GM19351 (cell line): ENCODE data around the gene MCAT.

Experiments used
- ATAC-seq: cut with Tn5 transposase; IDR thresholded peaks from one replicate; pipeline ENCODE4 v1.9.1; 2021; ENCODE audit warnings: mild to moderate bottlenecking, moderate library complexity; ENCODE audit not compliant: unreplicated experiment

MCAT gene, protein sequence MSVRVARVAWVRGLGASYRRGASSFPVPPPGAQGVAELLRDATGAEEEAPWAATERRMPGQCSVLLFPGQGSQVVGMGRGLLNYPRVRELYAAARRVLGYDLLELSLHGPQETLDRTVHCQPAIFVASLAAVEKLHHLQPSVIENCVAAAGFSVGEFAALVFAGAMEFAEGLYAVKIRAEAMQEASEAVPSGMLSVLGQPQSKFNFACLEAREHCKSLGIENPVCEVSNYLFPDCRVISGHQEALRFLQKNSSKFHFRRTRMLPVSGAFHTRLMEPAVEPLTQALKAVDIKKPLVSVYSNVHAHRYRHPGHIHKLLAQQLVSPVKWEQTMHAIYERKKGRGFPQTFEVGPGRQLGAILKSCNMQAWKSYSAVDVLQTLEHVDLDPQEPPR

GRCh38 chr22:43142880-43143562 is at the start of gene MCAT:
MCAT (minus strand) TSS chr22:43143398; CDS start chr22:43143348, 50 bp downstream.
- ATAC-seq = peak; percentile 78

DNA sequence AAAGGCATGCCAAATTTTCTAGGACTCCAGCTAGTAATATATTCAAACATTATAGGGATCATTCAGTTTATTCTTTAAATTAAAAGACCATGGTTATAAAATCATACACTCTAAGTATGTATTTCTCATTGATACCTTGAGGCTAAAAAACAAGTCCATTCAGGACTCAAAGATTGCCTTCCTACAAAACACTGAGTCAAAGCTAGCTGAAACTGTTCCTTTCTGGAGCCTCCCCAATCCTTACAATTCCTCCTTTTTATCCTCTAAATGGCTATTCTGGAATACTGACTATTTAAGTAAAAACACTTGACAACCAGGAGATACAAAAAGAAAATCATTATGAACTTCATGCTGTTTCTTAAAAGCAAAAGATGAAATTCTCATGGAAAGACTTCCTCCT is 48.6 kb upstream of the MCAT start:
- no peak for ATAC-seq

DNA sequence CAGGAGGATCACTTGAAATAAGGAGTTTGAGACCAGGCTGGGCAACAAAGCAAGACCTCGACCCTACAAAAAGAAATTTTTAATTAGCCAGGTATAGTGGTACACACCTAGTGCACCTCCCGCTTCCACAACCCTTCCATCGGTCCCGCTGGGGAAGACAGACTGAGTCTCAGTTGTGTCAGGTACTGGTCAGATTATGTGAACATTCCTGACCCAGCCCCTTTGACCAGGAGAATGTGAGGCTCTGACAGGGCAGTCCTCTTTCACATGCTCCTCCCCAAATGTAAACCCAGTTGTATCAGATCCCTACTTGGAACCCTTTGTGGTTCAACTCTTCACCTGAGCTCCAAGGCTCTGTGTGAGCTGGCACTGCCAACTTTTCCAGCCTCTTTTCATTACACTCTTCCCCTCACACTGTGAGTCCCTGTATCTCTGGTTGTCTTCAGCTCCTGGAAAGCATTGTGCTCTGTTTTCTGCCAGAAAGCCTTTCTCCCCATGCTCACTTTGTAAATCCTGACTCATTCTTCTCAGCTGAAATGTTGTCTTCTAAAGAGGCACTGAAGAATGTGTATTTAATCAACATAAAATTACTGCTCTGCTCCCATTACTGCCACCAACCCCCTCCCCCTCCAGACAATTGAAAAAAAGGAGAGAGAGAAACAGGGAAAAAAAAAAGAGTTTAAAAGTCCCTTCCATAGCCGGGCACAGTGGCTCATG is 45.8 kb upstream of the MCAT start:
- ATAC-seq = no peak

DNA sequence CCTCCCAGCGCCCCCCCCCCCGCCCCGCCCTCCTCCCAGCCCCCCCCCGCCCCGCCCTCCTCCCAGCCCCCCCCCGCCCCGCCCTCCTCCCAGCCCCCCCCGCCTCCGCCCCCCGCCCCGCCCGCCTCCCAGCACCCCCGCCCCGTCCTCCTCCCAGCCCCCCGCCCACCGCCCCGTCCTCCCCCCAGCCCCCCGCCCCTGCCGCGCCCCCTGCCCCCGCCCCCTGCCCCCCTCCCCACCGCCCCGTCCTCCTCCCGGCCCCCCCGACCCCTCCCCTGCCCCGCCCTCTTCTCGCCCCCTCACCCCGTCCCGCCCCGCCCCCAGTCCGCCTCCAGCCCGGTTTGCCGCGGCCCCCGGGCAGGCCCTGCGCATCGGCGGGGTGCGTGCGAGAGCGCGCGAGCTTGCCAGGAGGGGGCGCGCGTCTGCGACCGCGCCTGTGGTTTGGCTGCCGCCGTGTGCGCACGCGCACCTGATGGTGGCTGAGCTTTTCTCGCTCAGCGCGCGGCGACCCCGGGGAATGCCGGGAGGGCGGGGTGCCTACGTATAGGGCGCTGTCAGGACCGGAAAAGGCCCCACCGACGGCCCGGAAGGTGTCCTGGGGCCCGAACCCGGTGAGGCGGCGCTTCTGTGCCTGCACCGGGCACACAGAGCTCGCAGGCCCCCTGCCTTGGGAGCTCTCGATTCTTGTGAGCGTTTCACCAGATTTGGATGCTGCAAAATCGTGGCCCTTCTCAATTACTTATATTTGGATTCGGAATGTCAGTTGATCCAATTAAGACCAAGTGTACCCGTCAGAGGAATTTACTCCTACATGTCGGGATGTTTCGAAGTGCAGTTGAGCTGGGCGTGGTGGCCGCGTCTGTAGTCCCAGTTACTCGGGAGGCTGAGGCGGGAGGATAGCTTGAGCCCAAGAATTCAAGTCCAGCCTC is 44.2 kb upstream of the MCAT start:
- ATAC-seq = peak; percentile 86

DNA sequence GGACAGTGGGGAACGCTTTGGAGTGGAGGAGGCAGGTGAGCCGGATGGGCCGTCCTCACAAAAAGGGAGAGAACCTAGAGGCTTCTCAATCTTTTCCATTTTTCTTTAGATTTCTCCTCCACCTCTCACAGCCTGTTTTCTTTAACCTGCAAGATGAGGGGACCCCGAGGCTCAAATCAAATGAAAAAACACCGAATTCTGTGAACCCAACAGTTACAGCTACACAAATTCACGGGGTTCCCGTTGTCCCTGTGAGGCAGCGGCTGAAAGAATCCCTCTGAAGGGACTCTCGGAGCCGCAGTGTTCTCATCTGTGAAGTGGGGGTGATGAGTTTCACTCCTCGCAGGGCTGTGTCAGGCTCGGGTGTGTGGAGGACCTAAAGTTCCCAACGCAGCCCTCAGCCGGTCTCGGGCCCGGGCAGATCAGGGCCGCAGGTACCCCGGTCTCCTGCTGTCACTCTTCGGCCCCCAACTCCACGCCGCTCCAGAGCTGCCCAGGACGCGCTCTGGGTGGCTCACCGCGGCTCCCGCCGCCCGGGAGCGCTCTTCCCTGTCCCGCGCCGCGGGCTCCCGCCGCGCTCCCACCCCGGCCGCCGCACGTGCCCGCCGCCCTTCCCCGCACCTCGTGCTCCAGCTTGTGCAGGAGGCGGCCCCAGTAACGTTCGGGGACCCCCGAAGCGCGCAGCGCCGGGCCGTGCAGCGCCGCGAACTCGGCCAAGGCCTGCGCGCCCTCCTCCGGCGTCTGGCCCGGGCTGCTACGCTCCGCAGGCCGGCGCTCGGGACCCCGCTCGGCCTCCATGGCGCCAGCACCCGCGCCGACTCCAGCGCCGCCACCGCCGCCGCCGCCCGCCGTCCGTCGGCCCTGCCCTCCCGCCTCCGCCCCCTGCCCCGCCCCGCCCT is 43.3 kb upstream of the MCAT start, which contains the start of gene TTLL12:
TTLL12 (minus strand) TSS at position 863 of the 899 bp plus-strand sequence; CDS start at position 798, 65 bp downstream.
- ATAC-seq = peak; percentile 42

GRCh38 chr22:43185860-43186261 is 42.7 kb upstream of the MCAT start:
- no peak for ATAC-seq

DNA sequence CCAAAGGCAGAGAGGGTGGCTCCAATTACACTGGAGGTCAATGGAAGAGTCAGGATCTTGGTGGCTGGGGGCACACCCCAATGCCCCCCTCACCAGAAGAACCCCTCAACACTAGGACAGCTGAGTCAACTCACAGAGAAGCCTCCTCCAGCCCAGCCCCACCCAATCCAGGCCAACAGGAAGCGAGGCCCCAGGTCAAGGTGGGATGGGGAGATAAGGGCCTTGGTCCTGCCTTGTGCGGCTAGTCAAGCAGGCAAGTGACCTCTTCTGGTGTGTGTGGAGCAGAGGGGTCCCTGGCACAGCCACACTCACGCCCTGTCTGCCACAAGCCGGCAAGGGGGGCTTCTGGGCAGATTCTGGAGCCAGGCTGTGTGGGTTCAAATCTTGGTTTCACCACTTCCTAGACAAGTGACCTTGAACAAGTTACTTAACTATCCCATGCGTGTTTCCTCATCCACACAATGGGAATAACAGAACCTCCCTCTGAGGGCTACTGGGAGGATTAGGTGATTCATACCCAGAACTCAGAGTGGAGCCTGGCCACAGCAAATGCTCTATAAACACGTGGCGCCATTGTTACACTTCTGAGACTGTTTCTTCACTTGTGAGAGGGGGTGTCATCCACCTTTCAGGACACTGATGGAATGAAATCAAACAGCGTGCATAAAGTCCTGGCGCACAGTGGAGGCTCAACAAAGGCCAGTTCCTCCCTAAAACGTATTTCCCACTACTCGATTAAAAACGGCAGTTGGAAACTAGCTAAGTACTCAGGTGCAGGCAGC is 40.5 kb upstream of the MCAT start:
- ATAC-seq = no peak

DNA sequence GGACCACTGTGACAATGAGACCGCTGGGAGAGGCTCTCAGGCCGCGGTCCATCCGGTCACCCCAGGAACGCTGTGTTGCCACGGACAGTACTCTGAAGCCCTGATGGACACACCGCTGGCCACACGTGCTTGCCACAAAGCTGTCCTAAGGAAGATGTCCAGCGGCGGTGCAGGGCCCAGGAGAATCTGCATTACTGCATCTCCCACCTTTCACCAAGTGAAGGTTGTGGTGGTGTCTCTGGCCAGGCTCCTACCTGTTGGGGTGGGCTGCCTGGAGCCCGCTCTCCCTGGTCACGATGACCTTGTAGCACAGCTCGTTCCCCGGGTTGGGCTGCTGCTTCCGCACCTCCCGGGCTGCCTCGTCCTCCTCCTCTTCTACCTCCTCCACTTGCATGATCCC is 39.5 kb upstream of the MCAT start:
- no peak for ATAC-seq

DNA sequence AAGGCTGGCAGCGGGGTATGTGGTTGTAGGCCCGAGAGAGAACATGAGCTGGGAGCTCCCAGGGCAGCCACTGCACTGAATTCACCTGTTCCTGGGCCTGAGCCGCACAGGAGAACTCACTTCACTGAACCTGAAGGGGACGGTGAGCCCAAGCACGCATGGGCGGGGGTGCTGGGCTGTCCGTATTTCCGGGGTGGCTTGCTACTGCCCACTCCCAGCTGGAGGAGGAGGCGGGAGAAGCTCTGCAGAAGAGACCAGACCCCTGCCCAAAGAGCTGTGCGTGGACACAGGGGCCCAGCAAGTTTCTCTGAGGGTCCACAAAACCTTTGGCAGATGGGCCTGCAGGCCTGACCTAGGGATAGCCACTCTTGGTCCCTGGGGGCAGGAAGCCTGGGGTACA is 38.9 kb upstream of the MCAT start:
- no peak for ATAC-seq

GRCh38 chr22:43181321-43182076 is 38.3 kb upstream of the MCAT start:
- no peak for ATAC-seq

DNA sequence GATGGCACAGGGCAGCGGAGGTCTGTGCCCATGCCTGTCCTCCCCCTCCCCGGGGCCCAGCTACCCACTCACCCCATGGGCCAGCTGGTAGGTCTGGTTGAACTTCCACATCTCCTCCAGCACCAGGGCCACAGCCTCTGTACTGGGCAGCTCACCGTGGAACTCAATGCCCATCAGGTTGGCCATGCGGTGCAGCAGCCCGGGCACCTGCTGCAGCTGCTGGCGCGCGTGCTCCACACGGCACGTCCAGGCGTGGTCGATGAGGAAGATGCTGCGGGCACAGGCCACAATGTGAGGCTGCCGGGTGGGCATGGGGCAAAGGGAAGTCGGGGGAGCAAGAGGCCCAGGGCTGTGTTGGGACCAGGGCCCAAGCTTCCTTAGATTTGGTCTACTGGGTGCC is 37.5 kb upstream of the MCAT start:
- no peak for ATAC-seq

GRCh38 chr22:43179911-43180195 is 36.7 kb upstream of the MCAT start:
- no peak for ATAC-seq

DNA sequence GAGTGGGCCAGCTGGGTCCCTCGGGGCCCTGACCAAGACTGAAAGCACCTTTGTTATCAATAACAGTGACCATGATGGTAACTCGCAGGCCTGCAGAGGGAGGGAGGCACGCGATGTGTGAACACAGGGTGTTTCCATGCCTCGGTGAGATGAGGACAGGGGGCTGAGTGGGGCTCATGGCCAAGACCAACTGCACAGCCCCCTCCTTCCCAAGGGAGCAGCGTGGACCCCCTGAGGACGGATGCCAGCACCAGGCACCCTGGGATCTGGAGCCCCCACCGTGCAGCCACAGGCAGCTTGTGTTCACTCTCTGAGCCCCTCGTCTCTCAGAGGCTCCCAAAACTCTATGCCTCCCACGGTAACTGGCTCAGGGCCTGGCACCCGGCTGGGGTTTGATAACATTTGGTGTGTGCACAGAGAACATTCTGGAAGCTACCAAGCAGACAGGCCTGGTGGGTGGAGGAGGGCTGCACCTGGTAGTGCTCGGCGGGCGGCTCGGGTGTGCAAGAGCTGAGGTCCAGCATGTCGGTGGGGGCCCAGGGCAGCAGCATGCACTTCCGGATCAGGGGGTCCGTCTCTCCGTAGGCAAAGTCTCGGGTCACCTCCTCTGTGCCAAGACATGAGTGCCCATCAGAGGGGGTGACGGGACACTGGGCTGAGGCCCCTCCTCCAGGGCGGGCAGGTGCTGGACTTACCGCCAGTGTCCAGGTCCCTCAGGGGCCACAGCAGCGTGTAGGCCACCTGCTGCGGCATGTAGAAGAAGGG is 36.1 kb upstream of the MCAT start:
- no peak for ATAC-seq

DNA sequence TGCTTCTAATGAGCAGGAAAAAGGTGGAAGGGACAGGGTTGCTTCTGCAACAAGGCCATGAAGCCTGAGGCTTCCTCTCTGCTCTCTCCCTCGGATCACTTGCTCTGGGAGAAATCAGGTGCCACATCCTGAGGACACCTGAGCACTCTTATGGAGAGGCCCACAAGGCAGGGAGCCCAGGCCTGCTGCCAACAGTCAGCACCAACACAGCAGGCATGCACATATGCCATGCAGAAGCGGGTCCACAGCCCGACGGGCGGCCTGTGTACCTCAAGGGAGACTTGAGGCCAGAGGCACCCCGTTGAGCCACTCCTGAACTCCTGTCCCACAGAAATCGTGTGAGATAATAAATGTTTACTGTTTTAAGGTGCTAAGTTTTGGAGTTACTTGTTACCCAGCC is 34.3 kb upstream of the MCAT start:
- no peak for ATAC-seq

DNA sequence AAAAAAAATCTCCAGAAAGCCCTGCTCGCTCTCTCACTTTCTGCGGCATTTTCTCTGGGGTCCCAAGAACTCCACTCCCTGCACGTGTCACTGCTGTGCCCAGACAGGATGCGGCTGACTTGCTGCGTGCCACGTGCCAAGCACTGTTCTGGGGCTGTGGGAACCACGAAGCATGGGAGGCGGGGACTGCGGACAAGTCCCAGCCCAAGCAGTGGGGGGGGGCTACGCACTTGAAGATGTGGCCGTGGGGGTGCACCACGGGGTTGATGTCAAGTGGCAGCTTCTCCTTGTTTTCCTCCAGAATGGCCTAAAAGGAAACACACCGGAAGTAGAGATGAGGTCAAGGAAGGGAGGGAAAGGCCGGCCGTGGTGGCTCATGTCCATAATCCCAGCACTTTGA is 32.9 kb upstream of the MCAT start:
- ATAC-seq = no peak

DNA sequence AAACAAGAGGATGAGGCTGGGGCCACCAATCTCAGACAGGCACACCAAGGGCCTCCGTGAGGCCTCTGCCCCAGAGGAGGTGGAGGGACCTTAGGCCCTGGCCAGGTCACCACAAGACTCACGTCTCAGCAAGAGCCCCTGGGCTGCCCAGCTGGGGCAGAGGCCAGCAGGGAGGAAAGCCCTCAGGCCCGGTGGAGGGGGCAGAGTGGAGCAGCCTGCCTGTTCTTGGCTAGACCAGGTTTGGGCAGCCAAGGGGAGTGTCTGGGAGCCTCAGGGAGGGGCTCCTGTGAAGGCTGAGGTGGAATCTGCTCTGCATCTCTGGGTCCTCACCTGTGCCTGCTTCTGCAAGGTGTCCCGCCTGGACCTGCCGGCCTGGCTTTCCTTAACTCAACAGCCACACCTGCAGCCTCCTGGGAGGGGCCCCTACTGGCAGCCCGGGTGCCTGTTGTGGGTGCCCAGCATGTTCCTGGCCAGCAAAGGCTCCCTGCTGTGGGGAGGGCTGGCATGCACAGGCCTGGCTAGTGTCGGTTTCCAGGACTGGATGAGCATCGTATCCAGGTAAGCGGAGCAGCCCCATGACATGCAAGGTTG is 31.8 kb upstream of the MCAT start:
- no peak for ATAC-seq
